ENCODE results near the gene DOC2B.
"Not testable (repeated sequence)": the region's sequence is repeated elsewhere in the genome, so short reads cannot be mapped to it uniquely, and the experiment has no call there.

DOC2B gene

GRCh38 chr17:187130-187529 is 5.7 kb upstream of the DOC2B start:
- DNase-seq, result no peak

- no peak for DNase-seq
Observed at GRCh38 chr17:185445-186138, 4.1 kb upstream of the DOC2B start.

- DNase-seq, result no peak
Observed at GRCh38 chr17:183021-183420, 1.6 kb upstream of the DOC2B start.

GRCh38 chr17:182050-182751 is 751 bp upstream of the DOC2B start:
- DNase-seq, result no peak

GRCh38 chr17:180381-181244 is 837 bp downstream of the DOC2B start:
- no peak for DNase-seq

GRCh38 chr17:179781-180380 is 1.6 kb downstream of the DOC2B start:
- no peak for DNase-seq

- DNase-seq, result no peak
Observed at GRCh38 chr17:179066-179432, 2.4 kb downstream of the DOC2B start.

GRCh38 chr17:178292-179065 is 3.0 kb downstream of the DOC2B start:
- no peak for DNase-seq

- no peak for DNase-seq
Observed at GRCh38 chr17:177762-178161, 3.7 kb downstream of the DOC2B start.

GRCh38 chr17:177155-177554 is 4.3 kb downstream of the DOC2B start:
- no peak for DNase-seq

GRCh38 chr17:173166-173911 is 8.1 kb downstream of the DOC2B start:
- no peak for DNase-seq

GRCh38 chr17:172401-172800 is 9.0 kb downstream of the DOC2B start:
- no peak for DNase-seq

GRCh38 chr17:171871-172270 is 9.6 kb downstream of the DOC2B start:
- DNase-seq, result no peak

GRCh38 chr17:170130-170670 is 11.2 kb downstream of the DOC2B start:
- DNase-seq, result no peak

GRCh38 chr17:168614-169013 is 12.8 kb downstream of the DOC2B start:
- DNase-seq, result not testable (repeated sequence)

GRCh38 chr17:165939-166338 is 15.5 kb downstream of the DOC2B start:
- no peak for DNase-seq

GRCh38 chr17:164303-165235 is 16.9 kb downstream of the DOC2B start:
- peak; percentile 24 for DNase-seq

- DNase-seq, result no peak
Observed at GRCh38 chr17:163514-164098, 17.8 kb downstream of the DOC2B start.

- DNase-seq, result no peak
Observed at GRCh38 chr17:162689-163088, 18.8 kb downstream of the DOC2B start.

GRCh38 chr17:161481-161880 is 20.0 kb downstream of the DOC2B start:
- no peak for DNase-seq
